22Rv1 (cell line): ENCODE measurements around the gene KSR2.

Experiments
- ZFX ChIP-seq: fragments of 450-650 bp; IDR thresholded peaks from 2 replicates; pipeline ENCODE4 v1.6.1; 2017; ENCODE audit warnings: antibody characterized with exemption, borderline replicate concordance
- TF ChIP-seq, protein P1 (sequence below): fragments of 450-650 bp; IDR thresholded peaks from 2 replicates; pipeline ENCODE4 v1.5.1; 2017; ENCODE audit warnings: mild to moderate bottlenecking

- TF ChIP-seq, protein P1, sequence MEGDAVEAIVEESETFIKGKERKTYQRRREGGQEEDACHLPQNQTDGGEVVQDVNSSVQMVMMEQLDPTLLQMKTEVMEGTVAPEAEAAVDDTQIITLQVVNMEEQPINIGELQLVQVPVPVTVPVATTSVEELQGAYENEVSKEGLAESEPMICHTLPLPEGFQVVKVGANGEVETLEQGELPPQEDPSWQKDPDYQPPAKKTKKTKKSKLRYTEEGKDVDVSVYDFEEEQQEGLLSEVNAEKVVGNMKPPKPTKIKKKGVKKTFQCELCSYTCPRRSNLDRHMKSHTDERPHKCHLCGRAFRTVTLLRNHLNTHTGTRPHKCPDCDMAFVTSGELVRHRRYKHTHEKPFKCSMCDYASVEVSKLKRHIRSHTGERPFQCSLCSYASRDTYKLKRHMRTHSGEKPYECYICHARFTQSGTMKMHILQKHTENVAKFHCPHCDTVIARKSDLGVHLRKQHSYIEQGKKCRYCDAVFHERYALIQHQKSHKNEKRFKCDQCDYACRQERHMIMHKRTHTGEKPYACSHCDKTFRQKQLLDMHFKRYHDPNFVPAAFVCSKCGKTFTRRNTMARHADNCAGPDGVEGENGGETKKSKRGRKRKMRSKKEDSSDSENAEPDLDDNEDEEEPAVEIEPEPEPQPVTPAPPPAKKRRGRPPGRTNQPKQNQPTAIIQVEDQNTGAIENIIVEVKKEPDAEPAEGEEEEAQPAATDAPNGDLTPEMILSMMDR: no peak
- no peak for TF ChIP-seq ZFX
Observed at GRCh38 chr12:117972301-117972700, 3.5 kb upstream of the KSR2 start.
